CD4-positive, CD25-positive, alpha-beta regulatory T cell (primary cell): ENCODE results near the gene CYTIP. TPM values are rescaled to one million over a fixed set of nuclear protein-coding genes. Genes with fewer than 3 reads are reported as not detected.
A peak's percentile ranks its signal among the peaks of the same experiment; 100 is the strongest.

Experiments
- ATAC-seq, 2 donors: fragments of 150-1000 bp; cut with Tn5 transposase; one replicate each; pipeline ENCODE4 v1.10.0; 2021; ENCODE audit warnings: low read depth in 2 of 2, moderate number of reproducible peaks in 2 of 2, moderate library complexity in 1 of 2
- DNase-seq, 3 donors: peaks; one replicate each; pipeline versions ENCODE4 v3.0.0 to v3.0.0-alpha.2; 2012 to 2022; ENCODE audit warnings: mixed read lengths in 1 of 3
- H3K27ac ChIP-seq: one replicate; pipeline ENCODE4 v1.7.0; 2013; ENCODE audit warnings: mild to moderate bottlenecking, low read length; ENCODE audit not compliant: insufficient read depth, poor library complexity, severe bottlenecking
- H3K27me3 ChIP-seq: one replicate; pipeline ENCODE4 v1.7.0; 2013; ENCODE audit warnings: low read length; ENCODE audit not compliant: control insufficient read depth, insufficient read depth
- H3K36me3 ChIP-seq: one replicate; pipeline ENCODE4 v1.7.0; 2013; ENCODE audit warnings: mild to moderate bottlenecking, low read length, moderate library complexity; ENCODE audit not compliant: control insufficient read depth, insufficient read depth
- H3K4me1 ChIP-seq: 2 replicates; pipeline ENCODE4 v1.7.0; 2013; ENCODE audit warnings: mild to moderate bottlenecking, low read length; ENCODE audit not compliant: insufficient read depth, control insufficient read depth, poor library complexity, severe bottlenecking
- H3K4me3 ChIP-seq: one replicate; pipeline ENCODE4 v1.7.0; 2013; ENCODE audit warnings: low read depth, mild to moderate bottlenecking, low read length, moderate library complexity
- H3K9me3 ChIP-seq, 2 experiments: 1 replicate in 1 of 2; 2 replicates in 1 of 2; pipeline ENCODE4 v1.7.0; 2013; ENCODE audit warnings: low read length in 2 of 2, mild to moderate bottlenecking in 1 of 2, moderate library complexity in 1 of 2; ENCODE audit not compliant: control insufficient read depth in 2 of 2
- H3K27ac Mint-ChIP-seq, 3 donors: one replicate each; pipeline ENCODE4 v1.8.0; 2020 to 2022; ENCODE audit warnings: mild to moderate bottlenecking in 3 of 3, mixed read lengths in 3 of 3, moderate library complexity in 2 of 3
- H3K27me3 Mint-ChIP-seq: one replicate; pipeline ENCODE4 v1.8.0; 2022; ENCODE audit warnings: mild to moderate bottlenecking, mixed read lengths
- H3K36me3 Mint-ChIP-seq: one replicate; pipeline ENCODE4 v1.8.0; 2020; ENCODE audit warnings: mixed read lengths
- H3K4me1 Mint-ChIP-seq, 4 donors: one replicate each; pipeline ENCODE4 v1.8.0; 2020 to 2022; ENCODE audit warnings: mixed read lengths in 4 of 4, mild to moderate bottlenecking in 1 of 4
- H3K4me3 Mint-ChIP-seq, 4 donors: one replicate each; pipeline ENCODE4 v1.8.0; 2020 to 2022; ENCODE audit warnings: mild to moderate bottlenecking in 4 of 4, mixed read lengths in 4 of 4, moderate library complexity in 3 of 4
- H3K9me3 Mint-ChIP-seq, 7 donors: one replicate each; pipeline ENCODE4 v1.8.0; 2020 to 2022; ENCODE audit warnings: mixed read lengths in 7 of 7, mild to moderate bottlenecking in 3 of 7, moderate library complexity in 2 of 7
- polyA plus RNA-seq, 4 donors: library from polyadenylated mRNA; unstranded; fragments of 300-500 nt; fragmentation: Illumina TruSeq; gene quantifications; one replicate each; pipeline ENCODE4 v1.2.3, GENCODE V29; 2021
- total RNA-seq: library from RNA; stranded (reverse); gene quantifications from one replicate; pipeline ENCODE4 v1.2.3, GENCODE V29; 2022

The CYTIP gene
- total RNA-seq, result 454 TPM
- polyA plus RNA-seq, result 100 to 1,000 TPM; 123 to 205 (median 150) TPM

DNA sequence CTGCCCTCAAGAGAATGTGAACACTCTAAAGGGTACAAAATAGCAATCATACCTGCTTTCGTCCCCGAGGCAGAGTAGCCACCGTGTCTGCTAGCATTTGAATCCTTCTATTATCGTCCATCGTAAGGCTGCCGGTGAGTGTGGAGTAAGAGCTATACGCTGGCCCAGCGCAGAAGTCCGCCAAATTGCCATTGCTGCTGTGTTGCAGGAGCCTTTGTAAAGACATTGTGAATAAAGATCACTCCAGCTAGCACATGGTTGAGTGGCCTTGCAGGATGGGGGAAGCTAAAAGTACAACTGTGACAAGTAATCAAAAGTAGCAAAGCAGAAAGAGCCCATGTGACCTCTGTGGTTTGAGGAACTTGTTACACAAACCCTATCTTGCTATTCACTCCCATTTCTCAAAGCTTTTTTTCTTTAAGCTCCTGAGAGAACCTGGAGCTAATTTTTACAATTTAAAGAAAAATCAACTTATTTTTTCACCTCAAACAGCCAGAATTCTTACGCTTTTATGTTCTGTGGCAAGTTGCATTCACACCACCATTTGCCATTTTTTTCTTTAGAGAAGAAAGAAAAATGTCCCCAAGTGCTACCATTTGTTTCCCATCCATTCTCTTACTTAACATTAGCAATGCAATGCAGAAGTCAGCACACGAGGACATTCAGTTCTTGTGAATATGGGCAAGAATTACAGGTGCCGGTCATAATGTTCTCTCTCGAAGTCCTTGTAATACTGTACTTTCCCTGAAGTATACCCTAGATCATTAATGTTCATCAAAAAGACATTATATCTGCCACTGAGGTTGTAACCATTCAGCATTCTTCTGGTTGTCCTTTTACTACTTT, at the start of gene CYTIP:
CYTIP (minus strand) TSS at position 295 of the 846 bp plus-strand sequence; CDS start at position 226, 69 bp downstream.
- Histone ChIP-seq H3K4me1 (peaks cover 50% of the 10 kb centered on the region), H3K4me3 (peak within 1 kb of the TSS; percentile 100), H3K36me3 (peaks cover 17% of the 10 kb centered on the region), H3K27me3 (no peaks in the 10 kb centered on the region), H3K9me3 (no peaks in the 10 kb centered on the region), H3K27ac (peak within 1 kb of the TSS; percentile 93)
- peak; percentile 58 to 61 for ATAC-seq
- peaks cover 0 to 6% (median 0%) of the 10 kb centered on the region in 7 donors for H3K9me3 Mint-ChIP-seq
- peaks cover 19 to 43% (median 30%) of the 10 kb centered on the region in 4 donors for H3K4me1 Mint-ChIP-seq
- H3K36me3 Mint-ChIP-seq, result peaks cover 42% of the 10 kb centered on the region
- H3K4me3 Mint-ChIP-seq, result peak within 1 kb of the TSS; percentile 95 to 96 (median 96)
- peaks cover 5% of the 10 kb centered on the region for H3K27me3 Mint-ChIP-seq
- DNase-seq, result peak; percentile 36 to 94 (median 78)
- H3K27ac Mint-ChIP-seq, result peak within 1 kb of the TSS; percentile 95 to 99 (median 98)

GRCh38 chr2:157492189-157492773, 48.4 kb upstream of the CYTIP start:
- peak overlapping the region in 1 of 4 donors; percentile 29 for H3K4me3 Mint-ChIP-seq
- H3K27ac Mint-ChIP-seq, result no peak overlapping the region
- Histone ChIP-seq H3K9me3 (no peaks in the 10 kb centered on the region), H3K4me3 (no peak overlapping the region), H3K27me3 (no peaks in the 10 kb centered on the region), H3K36me3 (no peaks in the 10 kb centered on the region), H3K27ac (no peak overlapping the region), H3K4me1 (peaks cover 6% of the 10 kb centered on the region)
- H3K9me3 Mint-ChIP-seq, result no peaks in the 10 kb centered on the region
- peak; percentile 39 to 84 (median 71) for DNase-seq
- H3K36me3 Mint-ChIP-seq, result no peaks in the 10 kb centered on the region
- no peaks in the 10 kb centered on the region for H3K27me3 Mint-ChIP-seq
- peak; percentile 87 to 89 for ATAC-seq
- H3K4me1 Mint-ChIP-seq, result peaks cover 5 to 28% (median 23%) of the 10 kb centered on the region in 4 donors

DNA sequence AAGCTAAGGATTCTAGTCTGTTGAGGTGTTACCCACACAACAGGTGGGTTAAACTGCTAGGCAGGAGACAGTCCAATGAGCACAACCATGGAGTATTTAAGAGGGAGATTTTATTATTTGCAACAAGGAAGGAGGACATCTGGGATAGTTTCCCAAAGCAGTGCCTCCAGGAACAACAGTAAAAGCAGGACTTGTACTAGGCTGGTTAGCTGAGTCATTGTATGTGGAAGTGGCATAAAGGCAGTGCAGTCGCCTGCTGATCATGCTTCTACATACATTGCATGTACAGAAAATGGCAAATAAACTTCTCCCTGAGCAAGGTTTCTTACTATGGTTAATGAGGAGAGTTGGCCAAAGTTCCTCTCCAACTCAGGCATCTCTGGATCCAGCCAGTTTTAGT, 46.1 kb upstream of the CYTIP start:
- no peaks in the 10 kb centered on the region for H3K9me3 ChIP-seq
- DNase-seq, result no peak
- peaks cover 6% of the 10 kb centered on the region for H3K4me1 ChIP-seq
- Mint-ChIP-seq H3K9me3 (no peaks in the 10 kb centered on the region), H3K4me3 (no peak overlapping the region), H3K27ac (no peak overlapping the region), H3K27me3 (no peaks in the 10 kb centered on the region), H3K4me1 (peaks cover 5 to 36% (median 29%) of the 10 kb centered on the region in 4 donors), H3K36me3 (no peaks in the 10 kb centered on the region)
- no peak for ATAC-seq
- H3K36me3 ChIP-seq, result no peaks in the 10 kb centered on the region
- no peak overlapping the region for H3K27ac ChIP-seq
- H3K27me3 ChIP-seq, result no peaks in the 10 kb centered on the region
- no peak overlapping the region for H3K4me3 ChIP-seq

DNA sequence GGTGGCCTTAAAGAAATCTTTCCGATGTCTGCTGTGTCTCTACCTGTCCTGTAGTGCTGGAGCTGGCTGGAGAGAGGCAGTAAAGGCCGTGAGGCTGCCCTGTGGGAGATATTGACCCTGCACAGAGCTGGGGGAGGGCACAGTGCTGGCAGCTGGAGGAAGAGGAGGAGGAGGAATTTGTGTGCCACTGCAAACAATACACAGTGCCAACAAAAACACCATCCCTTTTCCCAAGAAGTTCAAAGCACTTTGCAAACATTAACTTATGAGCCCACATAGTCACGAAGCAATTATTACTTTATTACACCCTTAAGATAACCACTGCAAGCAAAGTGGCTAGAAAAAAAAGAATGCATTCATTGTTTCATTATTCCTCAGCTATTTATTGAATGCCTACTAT, 45.0 kb upstream of the CYTIP start:
- Histone ChIP-seq H3K36me3 (no peaks in the 10 kb centered on the region), H3K27me3 (no peaks in the 10 kb centered on the region), H3K27ac (no peak overlapping the region), H3K9me3 (no peaks in the 10 kb centered on the region), H3K4me1 (peaks cover 6% of the 10 kb centered on the region), H3K4me3 (no peak overlapping the region)
- no peaks in the 10 kb centered on the region for H3K27me3 Mint-ChIP-seq
- no peak for ATAC-seq
- no peaks in the 10 kb centered on the region for H3K36me3 Mint-ChIP-seq
- peak overlapping the region in 2 of 3 donors; percentile 45 to 52 for H3K27ac Mint-ChIP-seq
- no peaks in the 10 kb centered on the region for H3K9me3 Mint-ChIP-seq
- DNase-seq, result no peak
- peaks cover 5 to 36% (median 29%) of the 10 kb centered on the region in 4 donors for H3K4me1 Mint-ChIP-seq
- H3K4me3 Mint-ChIP-seq, result no peak overlapping the region

DNA sequence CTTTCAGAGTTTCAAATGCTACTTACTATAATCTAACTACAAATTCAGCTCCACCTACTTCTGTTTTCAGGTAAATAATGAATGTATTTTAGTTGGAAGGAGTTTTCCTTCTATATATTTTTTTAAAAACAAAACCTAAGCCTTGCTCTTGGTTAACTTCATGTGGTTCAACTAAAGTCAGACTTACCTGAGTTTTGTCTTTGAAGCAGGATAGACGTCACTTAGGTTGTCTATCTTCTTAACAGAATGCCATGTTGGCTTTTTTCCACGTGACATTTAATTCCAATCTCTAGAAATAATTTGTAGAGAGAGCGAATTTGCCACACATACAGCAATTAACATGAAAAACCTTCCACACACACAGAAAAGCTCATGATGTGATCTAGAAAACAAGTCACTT, 43.9 kb upstream of the CYTIP start:
- H3K4me1 ChIP-seq, result peaks cover 6% of the 10 kb centered on the region
- Mint-ChIP-seq H3K4me1 (peaks cover 9 to 28% (median 19%) of the 10 kb centered on the region in 4 donors), H3K9me3 (no peaks in the 10 kb centered on the region), H3K27me3 (no peaks in the 10 kb centered on the region), H3K4me3 (no peak overlapping the region), H3K36me3 (no peaks in the 10 kb centered on the region), H3K27ac (no peak overlapping the region)
- no peak overlapping the region for H3K27ac ChIP-seq
- DNase-seq, result no peak
- no peaks in the 10 kb centered on the region for H3K27me3 ChIP-seq
- no peaks in the 10 kb centered on the region for H3K9me3 ChIP-seq
- ATAC-seq, result no peak
- no peaks in the 10 kb centered on the region for H3K36me3 ChIP-seq
- H3K4me3 ChIP-seq, result no peak overlapping the region

- no peaks in the 10 kb centered on the region for H3K27me3 ChIP-seq
- no peaks in the 10 kb centered on the region for H3K27me3 Mint-ChIP-seq
- H3K4me3 ChIP-seq, result no peak overlapping the region
- H3K27ac Mint-ChIP-seq, result peak overlapping the region in 2 of 3 donors; percentile 8 to 21
- H3K4me3 Mint-ChIP-seq, result no peak overlapping the region
- H3K27ac ChIP-seq, result no peak overlapping the region
- peaks cover 9 to 23% (median 14%) of the 10 kb centered on the region in 4 donors for H3K4me1 Mint-ChIP-seq
- no peak for ATAC-seq
- H3K9me3 Mint-ChIP-seq, result no peaks in the 10 kb centered on the region
- no peak for DNase-seq
- H3K36me3 ChIP-seq, result no peaks in the 10 kb centered on the region
- H3K4me1 ChIP-seq, result peaks cover 3% of the 10 kb centered on the region
- no peaks in the 10 kb centered on the region for H3K36me3 Mint-ChIP-seq
- H3K9me3 ChIP-seq, result no peaks in the 10 kb centered on the region
These were observed 43.4 kb upstream of the CYTIP start for GRCh38 chr2:157487271-157487610.

- Mint-ChIP-seq H3K36me3 (no peaks in the 10 kb centered on the region), H3K27ac (peak overlapping the region in 2 of 3 donors; percentile 21 to 29), H3K27me3 (no peaks in the 10 kb centered on the region), H3K9me3 (no peaks in the 10 kb centered on the region), H3K4me3 (no peak overlapping the region), H3K4me1 (peaks cover 6 to 18% (median 12%) of the 10 kb centered on the region in 4 donors)
- Histone ChIP-seq H3K27ac (no peak overlapping the region), H3K9me3 (no peaks in the 10 kb centered on the region), H3K36me3 (no peaks in the 10 kb centered on the region), H3K4me1 (no peaks in the 10 kb centered on the region), H3K27me3 (no peaks in the 10 kb centered on the region), H3K4me3 (no peak overlapping the region)
- ATAC-seq, result no peak
- DNase-seq, result no peak
These were observed 42.8 kb upstream of the CYTIP start for GRCh38 chr2:157486596-157487270.
